Jurkat, Clone E6-1 (cell line): ENCODE results near the gene SLC38A6.
"Not testable (repeated sequence)": the region's sequence is repeated elsewhere in the genome, so short reads cannot be mapped to it uniquely, and the experiment has no call there.

Experiments used
- DNase-seq: peaks from one replicate; pipeline ENCODE4 v3.0.0-alpha.2; 2011; ENCODE audit warnings: low read depth, low spot score
- H3K4me3 ChIP-seq: 2 replicates; pipeline ENCODE4 v1.5.1; 2011; ENCODE audit warnings: mild to moderate bottlenecking, low read length, control low read depth, moderate library complexity

The SLC38A6 gene

DNA sequence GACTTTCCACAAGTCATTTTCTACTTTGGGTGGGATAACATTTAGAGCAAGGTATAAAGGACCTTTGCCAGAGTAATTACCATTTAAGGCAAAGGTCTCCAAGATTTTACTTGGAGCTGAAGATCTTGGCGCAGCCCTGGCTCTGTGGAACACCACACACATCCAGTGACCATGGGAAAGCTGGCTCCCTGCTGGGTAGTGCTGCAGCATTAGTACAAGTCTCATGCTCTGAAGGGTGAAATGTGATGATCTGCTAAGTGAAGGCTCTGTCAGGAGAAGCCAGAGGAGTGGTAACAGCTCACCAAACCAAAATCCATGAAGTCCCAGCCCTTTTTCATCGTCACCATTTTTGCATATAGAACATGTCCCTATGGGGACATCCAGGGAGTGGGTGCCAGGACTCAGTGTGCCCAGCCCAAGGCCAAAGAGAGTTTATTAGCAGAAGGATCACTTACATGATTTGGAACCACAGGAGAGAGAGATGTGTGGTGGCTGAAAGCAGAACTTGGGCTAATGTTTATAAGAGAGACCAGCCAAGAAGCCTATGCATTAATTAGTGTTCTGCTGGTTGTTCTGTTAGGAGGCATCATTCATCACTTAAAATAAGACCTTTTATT, 110.7 kb downstream of the SLC38A6 start:
- no peak for DNase-seq

GRCh38 chr14:61098096-61098495, 117.1 kb downstream of the SLC38A6 start:
- not testable (repeated sequence) for DNase-seq, H3K4me3 ChIP-seq

More for the DNA sequence above, 110.7 kb downstream of the SLC38A6 start:
- H3K4me3 ChIP-seq, result no peak overlapping the region

- no peak for DNase-seq
- H3K4me3 ChIP-seq, result no peak overlapping the region
Observed at GRCh38 chr14:61098721-61099120, 117.7 kb downstream of the SLC38A6 start.

DNA sequence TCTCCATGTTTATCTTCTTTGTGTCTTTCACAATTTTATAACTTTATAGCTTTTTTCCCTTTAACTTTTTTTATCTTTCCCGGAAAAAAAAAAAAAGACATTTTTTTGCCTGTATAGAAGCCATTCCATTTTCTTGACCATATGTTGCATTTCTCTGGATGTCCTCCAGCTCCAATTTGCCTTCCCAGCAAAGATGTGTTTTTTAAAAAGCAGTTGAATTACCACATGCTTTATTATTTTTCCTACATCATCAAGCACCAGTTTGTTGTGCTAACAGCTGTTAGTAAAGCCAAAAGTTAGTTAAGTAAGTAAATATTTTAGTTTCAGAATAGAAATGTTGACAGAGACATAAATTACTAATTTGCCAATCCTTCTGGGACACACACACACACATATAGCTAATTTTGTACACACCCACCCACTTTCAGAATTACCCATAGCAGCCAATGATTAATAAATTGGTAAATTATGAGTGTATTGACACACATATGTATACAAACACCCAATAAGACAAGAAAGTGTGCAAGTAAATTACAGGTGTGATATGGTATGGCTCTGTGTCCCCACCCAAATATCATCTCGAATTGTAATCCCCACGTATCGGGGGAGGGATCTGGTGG, 118.3 kb downstream of the SLC38A6 start:
- no peak for DNase-seq
- H3K4me3 ChIP-seq, result no peak overlapping the region

- no peak overlapping the region for H3K4me3 ChIP-seq
- no peak for DNase-seq
Observed at GRCh38 chr14:61101803-61102548, 120.9 kb downstream of the SLC38A6 start.
